Kasumi-1 (cell line): Measurements from ENCODE around the gene MAG.

Source experiments
- DNase-seq, 2 experiments: peaks; one replicate each; lab custom pipeline; 2025; lab: John Stamatoyannopoulos, UW

Gene MAG

DNA sequence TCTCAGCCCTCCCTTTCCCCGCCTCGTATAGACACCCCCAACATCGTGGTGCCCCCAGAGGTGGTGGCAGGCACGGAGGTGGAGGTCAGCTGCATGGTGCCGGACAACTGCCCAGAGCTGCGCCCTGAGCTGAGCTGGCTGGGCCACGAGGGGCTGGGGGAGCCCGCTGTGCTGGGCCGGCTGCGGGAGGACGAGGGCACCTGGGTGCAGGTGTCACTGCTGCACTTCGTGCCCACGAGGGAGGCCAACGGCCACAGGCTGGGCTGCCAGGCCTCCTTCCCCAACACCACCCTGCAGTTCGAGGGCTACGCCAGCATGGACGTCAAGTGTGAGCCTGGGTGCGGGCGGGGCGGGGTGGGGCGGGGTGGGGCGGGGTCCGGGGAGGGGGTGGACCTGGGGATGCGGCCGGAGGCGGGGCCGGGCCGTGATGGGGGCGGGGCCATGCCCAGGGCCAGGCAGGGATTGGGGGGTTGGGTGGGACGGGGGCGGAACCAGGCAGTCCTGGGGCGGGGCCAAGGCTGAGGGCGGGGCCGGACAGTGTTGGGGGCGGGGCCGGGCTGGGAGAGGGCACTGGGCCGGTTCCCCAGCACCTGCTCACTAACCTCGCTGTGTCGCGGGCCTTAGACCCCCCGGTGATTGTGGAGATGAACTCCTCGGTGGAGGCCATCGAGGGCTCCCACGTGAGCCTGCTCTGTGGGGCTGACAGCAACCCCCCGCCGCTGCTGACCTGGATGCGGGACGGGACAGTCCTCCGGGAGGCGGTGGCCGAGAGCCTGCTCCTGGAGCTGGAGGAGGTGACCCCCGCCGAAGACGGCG is 7.8 kb downstream of the MAG start:
- DNase-seq: no peak

DNA sequence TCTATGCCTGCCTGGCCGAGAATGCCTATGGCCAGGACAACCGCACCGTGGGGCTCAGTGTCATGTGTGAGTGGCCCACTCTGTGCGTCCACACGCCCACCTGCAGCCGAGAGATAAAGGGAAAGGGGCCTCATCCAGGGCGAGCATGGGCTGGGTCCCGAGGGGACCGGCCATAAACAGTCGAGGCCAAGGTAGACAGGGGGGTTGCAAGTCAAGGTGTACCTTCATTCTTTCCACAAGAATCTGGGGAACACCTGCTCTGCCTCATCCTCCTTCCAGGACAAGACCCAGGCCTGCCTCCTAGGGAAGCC is 8.3 kb downstream of the MAG start:
- no peak for DNase-seq

DNA sequence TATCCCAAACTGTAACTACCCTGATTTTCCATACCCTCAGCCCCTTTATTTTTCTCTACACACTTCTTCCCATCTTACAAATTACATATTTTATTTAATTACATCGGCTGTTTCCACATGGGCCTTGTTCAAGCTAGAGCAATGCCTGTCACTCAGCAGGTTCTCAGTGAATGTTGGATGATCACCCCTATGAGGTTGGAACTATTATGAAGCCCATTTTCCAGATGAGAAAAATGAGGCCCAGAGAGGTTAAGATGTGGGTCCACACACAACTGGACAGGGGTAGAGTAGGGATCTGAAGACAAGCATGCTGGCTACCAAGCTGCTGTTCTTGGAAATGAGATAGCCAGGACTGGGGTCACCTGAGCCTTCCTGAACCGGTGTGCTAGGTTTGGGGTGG is 10.0 kb downstream of the MAG start:
- DNase-seq: no peak

DNA sequence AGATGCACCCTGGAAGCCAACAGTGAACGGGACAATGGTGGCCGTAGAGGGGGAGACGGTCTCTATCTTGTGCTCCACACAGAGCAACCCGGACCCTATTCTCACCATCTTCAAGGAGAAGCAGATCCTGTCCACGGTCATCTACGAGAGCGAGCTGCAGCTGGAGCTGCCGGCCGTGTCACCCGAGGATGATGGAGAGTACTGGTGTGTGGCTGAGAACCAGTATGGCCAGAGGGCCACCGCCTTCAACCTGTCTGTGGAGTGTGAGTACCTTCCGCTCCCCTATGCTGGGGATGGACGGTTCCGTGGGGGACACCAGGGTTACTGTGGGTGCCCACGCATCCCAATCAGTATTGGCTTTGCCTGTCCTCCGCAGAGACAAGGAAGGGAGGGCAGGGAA is 10.5 kb downstream of the MAG start:
- no peak for DNase-seq

DNA sequence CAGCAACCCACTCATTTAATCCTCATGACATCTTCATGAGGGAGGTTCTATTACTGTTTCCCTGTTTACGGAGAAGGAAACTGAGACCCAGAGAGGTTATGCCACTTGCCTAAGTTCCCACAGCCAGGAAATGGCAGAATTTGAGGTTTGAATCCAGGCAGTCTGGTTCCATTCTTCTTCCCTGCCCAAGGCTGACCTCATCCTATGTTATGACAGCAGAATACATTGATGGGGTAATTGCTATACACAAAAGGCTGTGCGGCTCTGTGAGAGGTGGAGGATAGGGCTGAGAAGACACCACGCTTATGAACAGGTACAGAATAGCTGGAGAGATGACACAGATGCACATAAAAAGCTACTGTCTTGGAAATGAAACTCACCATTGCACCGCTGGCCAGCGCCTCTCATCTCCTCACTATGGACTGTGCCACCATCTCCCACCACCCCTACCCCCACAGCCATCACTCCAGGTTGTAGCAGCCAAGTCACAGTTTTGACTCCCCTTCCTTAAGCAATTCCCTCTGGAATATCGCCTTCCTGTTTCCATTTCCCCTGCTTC is 11.5 kb downstream of the MAG start:
- DNase-seq: no peak

DNA sequence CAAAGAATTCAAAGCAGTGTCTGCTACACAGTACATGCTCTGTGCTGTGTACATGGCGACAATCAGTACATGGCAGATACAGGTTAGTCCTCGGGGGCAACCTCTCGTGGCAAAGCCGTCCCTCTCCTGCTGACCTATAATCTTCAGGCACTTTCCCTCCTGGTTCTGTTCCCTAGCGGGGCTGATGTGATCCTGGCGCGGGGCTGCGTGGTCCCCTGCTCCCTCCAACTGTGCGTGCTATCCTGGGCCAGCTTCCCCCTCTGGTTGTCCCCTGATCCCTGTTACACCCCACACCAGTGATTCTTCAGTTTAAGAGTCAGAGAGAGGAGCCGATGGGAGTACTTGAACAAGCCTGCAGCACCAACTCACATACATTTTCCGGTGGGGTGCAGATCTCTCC is 12.1 kb downstream of the MAG start:
- DNase-seq: no peak

DNA sequence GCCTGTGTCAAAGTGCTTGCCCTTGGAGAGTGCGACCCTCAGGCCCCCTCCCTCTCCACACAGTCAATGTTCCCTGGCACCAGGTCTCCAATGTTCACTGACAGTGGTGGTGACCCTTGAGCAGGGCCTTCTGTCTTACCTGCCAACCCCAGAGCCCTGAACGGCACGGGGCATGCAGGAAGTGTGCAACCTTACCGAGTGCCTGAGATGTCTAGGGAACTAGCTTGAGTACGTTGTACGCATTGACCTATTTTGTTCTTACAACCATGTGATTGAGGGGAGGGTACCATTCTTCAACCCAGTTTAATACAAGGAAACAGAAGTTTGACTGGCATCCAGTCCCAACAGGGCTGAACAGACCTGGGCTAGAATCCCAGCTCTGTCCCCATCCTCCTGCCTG is 13.2 kb downstream of the MAG start:
- DNase-seq: no peak

DNA sequence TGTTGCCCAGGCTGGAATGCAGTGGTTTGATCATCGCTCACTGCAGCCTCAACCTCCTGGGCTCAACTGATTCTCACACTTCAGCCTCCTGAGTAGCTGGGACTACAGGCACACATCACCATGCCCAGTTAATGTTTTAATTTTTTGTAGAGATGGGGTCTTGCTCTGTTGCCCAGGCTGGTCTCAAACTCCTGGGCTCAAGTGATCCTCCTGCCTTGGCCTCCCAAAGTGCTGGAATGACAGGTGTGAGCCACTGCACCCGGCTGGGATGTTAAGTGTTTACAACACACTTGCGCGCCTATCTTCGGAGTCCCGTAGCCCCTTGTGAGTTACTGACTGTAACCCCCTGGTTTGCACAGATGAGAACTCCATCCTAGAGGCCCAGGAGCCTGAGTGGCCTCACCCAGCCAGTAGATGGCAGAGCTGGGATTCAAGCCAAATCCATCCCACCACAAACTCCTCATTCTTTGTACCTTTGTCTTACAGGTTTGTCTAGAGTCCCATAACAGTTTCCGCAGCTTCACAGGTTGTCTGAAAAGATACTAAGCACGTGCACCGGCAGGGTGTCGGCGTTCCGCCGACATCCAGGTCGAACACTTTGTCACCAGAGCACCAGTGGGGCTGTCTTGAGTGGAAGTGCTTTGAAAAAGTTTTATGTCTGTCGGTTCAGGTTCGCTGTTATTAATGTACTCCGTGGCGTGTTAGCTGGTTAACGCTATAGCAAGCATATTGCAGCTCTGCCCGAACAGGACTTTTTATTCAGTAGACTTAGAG is 14.7 kb downstream of the MAG start:
- peak; percentile 45 to 50 for DNase-seq

DNA sequence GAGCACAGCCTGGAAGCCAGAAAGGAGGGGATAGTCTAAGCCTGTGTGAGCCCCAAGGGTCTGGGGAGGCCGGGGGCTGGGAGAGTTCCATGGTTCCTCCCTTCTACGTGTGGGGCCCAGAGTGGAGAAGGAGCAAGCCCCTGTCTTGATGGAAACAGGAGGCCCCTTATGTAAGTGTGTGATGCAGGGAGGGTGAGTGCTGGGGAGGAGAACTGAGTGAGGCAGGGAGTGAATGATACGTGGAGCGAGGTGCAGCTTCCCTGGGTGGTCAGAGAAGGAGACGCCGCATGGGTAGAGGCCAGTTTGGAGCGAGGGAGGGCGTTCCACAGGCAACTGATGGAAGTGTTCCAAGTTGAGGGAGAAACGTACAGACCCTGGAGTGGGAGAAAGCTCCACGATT is 16.0 kb downstream of the MAG start:
- no peak for DNase-seq

DNA sequence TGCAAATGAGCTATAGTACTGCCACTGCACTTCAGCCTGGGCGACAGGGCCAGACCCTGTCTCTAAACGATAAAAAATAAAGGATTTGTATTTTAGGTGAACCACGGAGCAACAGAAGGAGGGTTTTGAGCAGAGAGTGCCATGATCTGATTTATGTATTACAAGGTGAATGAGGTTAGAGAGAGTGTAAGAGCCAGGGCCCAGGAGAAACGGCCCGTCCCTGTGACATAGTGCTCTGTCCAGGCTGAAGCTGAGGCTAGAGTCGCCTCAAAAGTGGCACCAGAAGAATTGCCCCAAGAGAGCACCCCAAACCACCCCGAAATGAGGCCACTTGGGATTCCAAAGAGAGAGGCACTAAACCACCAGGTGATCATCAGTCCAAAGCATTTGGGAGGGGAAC is 16.9 kb downstream of the MAG start:
- no peak for DNase-seq

DNA sequence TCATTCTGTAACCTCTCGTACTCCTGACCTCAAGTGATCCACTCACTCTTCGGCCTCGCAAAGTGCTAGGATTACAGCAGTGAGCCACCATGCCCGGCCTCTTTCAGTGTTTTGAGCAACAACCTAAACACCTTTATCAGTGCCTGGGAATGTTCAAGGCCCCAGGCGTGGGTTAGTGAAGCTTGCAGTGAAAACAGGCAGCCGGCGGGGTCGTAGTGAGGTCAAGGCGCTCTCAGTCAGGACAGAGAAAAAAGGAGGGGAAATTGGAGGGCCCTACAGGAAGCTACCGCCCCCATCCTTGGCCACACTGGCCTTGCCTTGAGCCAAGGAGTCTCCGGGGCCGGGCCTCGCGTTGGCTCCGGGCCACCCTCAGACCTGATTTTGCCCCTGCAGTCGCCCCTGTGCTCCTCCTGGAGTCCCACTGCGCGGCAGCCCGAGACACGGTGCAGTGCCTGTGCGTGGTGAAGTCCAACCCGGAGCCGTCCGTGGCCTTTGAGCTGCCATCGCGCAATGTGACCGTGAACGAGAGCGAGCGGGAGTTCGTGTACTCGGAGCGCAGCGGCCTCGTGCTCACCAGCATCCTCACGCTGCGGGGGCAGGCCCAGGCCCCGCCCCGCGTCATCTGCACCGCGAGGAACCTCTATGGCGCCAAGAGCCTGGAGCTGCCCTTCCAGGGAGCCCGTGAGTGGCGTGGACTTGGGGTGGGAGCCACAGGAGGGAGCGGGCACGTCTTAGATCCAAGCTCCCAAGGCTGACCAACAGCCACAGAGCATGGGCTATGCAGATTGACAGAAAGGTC is 17.7 kb downstream of the MAG start:
- no peak for DNase-seq

DNA sequence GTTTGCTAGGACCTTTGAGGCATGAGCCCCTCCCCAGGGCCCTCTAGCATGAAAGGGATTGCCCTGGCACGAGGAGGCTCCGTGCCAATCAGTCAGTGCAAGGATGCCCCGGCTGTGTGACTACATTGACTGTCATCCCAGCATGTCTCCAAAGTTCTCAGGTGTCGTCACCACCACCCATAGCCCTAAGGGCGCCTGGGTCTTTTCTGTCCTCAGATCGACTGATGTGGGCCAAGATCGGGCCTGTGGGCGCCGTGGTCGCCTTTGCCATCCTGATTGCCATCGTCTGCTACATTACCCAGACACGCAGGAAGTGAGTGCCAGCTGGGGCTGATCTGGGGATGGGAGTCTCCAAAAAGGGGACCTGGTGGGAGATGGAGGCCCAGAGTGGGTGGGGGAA is 18.4 kb downstream of the MAG start:
- no peak for DNase-seq

DNA sequence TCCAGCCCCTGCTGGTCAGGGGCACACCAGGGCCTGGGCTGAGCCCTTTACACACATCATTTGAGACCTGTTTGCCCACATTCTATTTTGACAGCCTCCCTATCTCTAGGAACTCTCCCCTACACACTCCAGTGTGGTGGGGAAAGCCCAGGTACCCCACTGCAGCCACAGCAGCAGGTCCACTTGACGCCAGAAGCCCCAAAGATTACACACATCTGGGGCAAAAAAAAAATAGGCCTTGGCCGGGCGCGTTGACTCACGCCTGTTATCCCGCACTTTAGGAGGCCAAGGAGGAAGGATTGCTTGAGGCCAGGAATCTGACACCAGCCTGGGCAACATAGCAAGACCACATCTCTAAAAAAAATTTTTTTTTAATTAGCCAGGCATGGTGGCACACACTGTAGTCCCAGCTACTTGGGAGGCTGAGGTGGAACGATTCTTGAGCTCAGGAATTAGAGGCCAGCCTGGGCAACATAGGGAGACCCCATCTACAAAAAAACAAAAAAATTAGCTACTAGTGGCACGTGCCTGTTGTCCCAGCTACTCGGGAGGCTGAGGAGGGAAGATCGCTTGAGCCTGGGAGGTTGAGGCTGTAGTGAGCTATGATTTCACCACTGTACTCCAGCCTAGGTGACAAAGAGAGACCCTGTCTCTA is 19.0 kb downstream of the MAG start:
- DNase-seq: no peak

DNA sequence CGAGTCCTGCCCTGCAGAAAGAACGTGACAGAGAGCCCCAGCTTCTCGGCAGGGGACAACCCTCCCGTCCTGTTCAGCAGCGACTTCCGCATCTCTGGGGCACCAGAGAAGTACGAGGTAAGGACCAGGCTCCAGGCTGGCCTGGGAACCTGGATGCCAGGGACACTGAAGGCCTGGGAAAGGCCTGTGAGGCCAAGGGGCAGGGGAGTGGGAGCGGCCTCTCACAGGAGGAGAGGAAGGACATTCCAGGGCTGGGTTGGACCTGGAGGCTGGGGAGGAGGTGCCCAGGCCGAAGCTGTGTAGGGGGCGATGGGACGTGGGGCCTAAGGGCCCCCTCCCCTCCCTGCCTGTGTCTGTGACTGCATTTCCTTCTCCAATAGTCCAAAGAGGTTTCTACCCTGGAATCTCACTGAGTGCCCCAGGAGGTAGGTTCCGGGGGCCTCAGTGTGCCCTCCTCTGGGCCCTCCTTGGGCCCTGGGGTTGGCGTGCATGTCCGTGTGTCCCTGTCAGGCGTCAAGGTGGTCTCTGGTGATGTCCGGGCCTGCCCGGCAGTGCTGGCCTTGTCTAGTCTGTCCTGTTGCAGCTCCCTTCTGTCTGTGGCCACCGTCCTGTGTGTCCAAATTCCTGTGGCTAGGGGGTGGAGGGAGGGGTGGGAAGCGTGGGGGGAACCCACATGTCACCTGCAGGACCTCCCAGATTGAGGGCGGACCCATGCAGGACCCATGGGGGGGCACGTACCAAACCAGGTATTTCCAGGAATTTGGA is 20.1 kb downstream of the MAG start:
- DNase-seq: no peak

DNA sequence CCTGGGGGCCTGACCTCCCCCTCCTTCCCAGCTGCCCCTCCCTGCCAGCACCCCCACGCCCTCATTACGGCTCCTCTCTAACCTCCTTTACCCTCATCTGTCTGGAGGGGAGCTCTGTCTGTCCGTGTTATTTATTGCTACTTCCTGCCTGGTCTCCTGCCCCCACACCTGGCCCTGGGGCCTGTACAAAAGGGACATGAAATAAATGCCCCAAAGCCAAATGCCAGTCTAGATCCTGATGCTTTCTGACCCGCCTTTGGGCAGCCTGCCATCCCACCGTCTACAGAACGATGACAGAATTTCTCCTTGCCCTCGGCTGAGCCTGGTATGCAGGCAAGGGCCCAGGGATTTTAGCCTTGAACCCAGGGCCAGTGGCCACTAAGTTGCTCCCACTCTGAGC is 21.6 kb downstream of the MAG start:
- DNase-seq: no peak

DNA sequence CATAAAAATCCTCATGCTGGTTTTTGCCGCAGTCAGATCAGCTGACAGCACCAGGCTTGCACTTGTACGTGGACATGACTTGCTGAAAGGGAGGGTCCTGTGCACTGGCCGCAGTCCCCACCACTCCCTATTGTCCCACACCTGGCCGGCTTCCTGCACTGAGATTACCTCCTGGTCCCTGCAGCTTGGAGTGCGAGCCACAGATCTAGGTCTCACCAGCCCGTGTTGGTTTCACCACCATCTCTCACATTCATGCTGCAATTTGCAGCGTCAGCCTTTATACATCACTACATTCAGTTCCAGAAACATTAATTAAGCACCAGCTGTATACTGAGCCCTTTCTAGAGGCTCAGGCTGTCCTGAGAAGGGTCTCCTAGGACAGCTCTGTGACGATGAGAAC is 22.1 kb downstream of the MAG start:
- no peak for DNase-seq

DNA sequence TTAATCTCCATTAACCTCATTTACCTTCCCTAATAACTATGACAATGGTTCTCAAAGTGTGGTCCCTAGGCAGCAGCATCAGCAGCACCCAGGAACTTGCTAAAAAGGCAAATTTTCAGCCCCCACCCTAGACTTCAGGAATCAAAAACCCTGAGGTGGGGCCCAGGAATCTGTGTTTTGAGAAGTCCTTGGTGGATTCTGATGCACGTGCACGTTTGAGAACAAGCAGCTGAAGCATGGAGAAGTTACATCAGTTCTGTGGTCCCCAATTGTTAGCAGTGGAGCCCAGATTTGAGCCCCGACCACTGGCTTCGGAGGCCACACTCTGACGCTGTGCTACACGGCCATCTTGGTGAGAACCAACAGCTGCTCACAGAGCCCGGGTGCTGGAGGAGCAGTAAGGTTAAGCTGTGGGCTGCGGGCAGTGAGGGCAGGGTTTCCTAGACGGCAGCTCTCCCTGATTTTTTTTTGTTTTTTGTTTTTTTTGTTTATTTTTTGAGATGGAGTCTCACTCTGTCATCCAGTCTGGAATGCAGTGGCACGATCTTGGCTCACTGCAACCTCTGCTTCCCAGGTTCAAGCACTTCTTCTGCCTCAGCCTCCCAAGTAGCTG is 23.0 kb downstream of the MAG start:
- DNase-seq: no peak

DNA sequence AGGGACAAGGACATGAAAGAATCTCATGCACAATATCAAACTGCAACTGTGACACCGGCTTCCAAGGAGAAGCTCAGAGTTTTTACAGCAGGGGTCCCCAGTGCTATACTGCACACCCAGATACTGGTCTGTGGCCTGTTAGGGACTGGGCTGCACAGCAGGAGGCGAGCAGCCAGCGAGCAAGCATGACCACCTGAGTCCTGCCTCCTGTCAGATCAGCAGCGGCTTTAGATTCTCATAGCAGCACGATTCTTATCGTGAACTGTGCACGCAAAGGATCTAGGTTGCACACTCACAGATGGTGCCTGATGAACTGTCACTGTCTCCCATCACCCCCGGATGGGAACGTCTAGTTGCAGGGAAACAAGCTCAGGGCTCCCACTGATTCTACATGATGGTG is 23.9 kb downstream of the MAG start:
- DNase-seq: no peak

DNA sequence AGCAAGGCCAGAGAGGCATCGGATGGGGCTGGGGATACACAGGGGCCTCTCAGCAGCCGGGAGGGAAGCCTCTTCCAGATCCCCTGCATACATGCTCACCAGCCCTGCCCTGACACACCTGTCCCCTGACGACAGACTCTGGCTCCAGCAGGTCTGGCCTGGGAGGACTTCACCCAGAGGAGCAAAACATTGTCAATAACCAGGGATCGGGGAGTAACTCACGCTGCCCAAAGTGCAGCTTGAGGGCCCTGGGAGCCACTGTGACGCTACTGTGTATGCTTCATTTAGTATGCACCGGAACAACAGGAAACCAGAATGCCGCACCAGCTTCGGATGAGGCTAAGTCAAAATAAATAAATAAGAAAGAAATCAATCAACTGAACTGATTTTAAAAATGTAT is 24.6 kb downstream of the MAG start:
- no peak for DNase-seq

DNA sequence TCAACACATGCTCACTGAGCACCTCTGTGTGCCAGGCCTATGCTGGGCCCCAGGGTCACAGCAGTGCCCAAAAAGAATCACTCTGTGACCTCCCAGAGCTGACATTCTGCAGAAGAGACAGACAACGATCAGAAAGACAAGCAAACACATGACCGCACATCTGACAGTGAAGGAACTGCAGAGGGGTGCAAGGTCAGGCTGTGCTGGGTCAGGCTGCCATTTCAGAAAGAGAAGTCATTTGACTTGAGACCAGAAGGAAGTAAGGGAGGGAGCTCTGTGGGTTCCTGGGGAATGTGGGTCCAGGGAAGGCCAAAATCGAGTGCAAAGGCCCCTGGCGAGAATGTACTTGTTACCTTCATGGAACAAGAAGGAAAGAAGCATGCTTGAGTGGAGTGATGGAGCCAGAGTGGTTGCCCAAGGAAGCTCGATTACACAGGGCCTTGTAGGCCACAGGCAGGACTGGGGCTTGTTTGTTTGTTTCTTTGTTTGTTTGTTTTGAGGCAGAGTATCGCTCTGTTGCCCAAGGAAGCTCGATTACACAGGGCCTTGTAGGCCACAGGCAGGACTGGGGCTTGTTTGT is 25.6 kb downstream of the MAG start:
- no peak for DNase-seq
